Rectal smooth muscle tissue (tissue), 1 donor: ENCODE results near the gene FASTKD3.
"Not testable (repeated sequence)": the region's sequence is repeated elsewhere in the genome, so short reads cannot be mapped to it uniquely, and the experiment has no call there.

Experiments used
- H3K27ac ChIP-seq: one replicate; pipeline ENCODE4 v1.7.0; 2013; ENCODE audit warnings: low read depth, low read length, inconsistent platforms
- H3K27me3 ChIP-seq: one replicate; pipeline ENCODE4 v1.7.0; 2013; ENCODE audit warnings: low read length; ENCODE audit not compliant: control insufficient read depth, insufficient read depth
- H3K36me3 ChIP-seq: one replicate; pipeline ENCODE4 v1.7.0; 2013; ENCODE audit warnings: low read length; ENCODE audit not compliant: control insufficient read depth, insufficient read depth
- H3K4me1 ChIP-seq: one replicate; pipeline ENCODE4 v1.7.0; 2013; ENCODE audit warnings: low read length; ENCODE audit not compliant: control insufficient read depth, insufficient read depth
- H3K4me3 ChIP-seq: one replicate; pipeline ENCODE4 v1.7.0; 2013; ENCODE audit warnings: low read length
- H3K9ac ChIP-seq: one replicate; pipeline ENCODE4 v1.7.0; 2013; ENCODE audit warnings: low read length

The FASTKD3 gene, protein sequence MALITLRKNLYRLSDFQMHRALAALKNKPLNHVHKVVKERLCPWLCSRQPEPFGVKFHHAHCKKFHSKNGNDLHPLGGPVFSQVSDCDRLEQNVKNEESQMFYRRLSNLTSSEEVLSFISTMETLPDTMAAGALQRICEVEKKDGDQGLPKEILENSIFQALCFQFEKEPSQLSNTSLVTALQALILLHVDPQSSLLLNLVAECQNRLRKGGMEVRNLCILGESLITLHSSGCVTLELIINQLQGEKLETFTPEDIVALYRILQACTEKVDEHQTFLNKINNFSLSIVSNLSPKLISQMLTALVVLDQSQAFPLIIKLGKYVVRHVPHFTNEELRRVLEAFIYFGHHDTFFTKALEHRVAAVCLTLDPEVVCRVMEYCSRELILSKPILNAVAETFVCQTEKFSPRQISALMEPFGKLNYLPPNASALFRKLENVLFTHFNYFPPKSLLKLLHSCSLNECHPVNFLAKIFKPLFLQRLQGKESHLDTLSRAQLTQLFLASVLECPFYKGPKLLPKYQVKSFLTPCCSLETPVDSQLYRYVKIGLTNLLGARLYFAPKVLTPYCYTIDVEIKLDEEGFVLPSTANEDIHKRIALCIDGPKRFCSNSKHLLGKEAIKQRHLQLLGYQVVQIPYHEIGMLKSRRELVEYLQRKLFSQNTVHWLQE

DNA sequence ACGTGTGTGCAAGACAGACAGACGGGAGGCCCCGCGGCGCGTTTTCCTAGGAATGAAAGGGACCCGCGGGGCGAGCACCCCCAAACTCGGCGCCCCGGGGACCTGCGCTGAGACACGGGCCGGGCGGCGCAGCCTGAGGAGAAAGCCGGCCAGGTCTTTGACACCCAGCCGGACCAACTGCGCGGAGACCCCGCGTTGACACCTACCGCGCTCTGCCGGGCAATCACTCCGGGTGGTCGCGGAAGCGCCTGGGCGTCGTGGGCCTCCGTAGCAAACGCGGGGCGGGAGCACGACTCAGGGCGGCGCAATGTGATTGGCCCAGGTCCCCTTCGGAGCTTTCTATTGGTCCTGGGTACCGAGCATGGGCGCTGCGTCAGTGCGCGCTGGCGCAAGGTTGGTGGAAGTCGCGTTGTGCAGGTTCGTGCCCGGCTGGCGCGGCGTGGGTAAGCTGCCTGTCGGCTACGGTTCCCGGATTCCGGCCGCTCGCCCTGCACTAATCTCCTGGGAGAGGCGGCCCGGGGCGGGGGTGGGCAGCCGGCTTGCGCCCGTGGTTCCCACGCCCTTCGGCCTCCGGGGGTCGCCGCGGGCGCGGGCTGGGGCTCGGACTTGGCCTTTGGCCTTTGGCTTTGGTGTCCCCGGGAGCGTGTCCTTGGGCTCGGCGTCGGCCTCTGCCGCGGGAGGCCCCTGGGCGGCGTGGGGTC lies at the start of gene FASTKD3, which contains the start of gene MTRR:
Gene FASTKD3 (minus strand): TSS at position 259 of the 701 bp plus-strand sequence. CDS start 948 bp downstream, outside the sequence.
Gene MTRR (plus strand): TSS at position 376 of the 701 bp plus-strand sequence. CDS start 1,647 bp downstream, outside the sequence.
- Histone ChIP-seq H3K36me3 (no peaks in the 10 kb centered on the region), H3K27me3 (no peaks in the 10 kb centered on the region), H3K9ac (peak within 1 kb of the TSS; percentile 47), H3K4me3 (peak within 1 kb of the TSS; percentile 84), H3K27ac (peak within 1 kb of the TSS; percentile 70), H3K4me1 (peaks cover 12% of the 10 kb centered on the region)

DNA sequence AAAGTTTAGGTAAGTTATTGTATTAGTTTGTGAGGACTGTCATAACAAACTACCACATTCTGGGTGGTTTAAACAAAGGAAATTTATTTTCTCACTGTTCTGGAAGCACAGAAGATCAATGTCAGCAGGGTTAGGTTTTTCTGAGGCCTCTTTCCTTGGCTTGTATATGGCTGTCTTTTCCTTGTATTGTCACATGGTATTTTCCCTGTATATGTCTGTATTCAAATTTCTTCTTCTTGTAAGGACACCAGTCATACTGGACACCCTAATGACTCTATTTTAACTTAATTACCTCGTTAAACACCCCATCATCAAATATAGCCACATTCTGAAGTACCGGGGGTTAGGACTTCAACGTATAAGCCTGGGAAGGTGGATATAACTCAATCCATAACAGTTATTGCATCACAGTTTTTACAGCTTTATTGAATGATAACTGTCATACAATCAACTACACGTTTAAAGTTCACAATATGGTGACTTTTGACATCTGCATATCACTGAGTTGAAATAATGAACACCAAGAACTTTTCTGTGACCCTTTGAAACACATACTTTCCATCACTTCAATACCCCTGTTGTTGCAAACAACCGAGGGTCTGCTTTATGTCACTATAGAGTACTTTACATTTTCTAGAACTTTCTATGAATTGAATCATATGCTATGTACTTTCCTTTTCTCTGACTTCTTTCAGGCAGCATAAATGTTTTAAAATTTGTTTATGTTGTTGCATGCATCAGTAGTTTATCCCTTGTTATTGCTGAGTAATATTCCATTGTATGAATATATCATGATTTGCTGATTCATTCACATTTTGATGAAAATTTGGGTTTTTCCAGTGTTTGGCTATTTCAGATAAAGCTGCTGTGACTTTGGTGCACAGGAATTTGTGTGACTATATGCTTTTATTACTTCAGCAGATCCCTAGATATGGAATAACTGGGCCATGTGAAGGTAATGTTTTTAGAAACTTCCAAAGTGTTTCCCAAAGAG lies 48.6 kb upstream of the FASTKD3 start:
- Histone ChIP-seq H3K27me3 (no peaks in the 10 kb centered on the region), H3K4me1 (no peaks in the 10 kb centered on the region), H3K4me3 (no peak overlapping the region), H3K36me3 (no peaks in the 10 kb centered on the region), H3K27ac (no peak overlapping the region), H3K9ac (no peak overlapping the region)

DNA sequence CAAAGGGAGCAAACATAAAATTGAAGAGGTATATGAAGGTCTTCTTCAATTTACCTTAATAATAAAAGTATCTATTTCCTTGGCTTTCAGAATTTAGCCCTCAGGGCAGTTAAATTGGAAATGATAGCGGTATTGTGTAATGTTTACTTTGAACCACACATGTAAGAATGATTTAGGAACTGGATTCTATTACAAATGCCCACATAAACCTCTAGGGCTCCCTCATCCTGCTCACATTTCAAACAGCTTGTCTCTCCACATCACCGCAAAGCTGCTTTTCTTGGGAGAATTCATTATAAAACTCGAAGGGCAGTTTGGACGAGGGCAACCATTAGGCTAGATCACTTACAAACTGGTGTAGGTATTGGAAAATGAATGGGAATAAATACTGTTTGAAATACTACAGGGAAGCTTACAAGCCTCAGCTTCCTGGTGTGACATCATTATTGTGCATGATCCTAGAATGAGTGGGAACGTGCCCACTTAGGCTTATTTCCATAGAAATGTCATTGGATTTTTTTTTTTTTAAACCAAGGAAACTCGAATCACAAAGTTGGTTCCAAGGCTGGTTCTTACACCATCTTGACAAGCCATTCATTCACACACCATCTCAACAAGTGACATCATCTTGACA lies 47.5 kb upstream of the FASTKD3 start:
- no peak overlapping the region for H3K27ac ChIP-seq

GRCh38 chr5:7911429-7911771 lies 42.6 kb upstream of the FASTKD3 start:
- not testable (repeated sequence) for H3K36me3 ChIP-seq, H3K4me1 ChIP-seq, H3K9ac ChIP-seq, H3K27me3 ChIP-seq, H3K27ac ChIP-seq, H3K4me3 ChIP-seq

More for the DNA sequence above, 47.5 kb upstream of the FASTKD3 start:
- H3K27me3 ChIP-seq: no peaks in the 10 kb centered on the region
- H3K36me3 ChIP-seq: no peaks in the 10 kb centered on the region
- H3K4me3 ChIP-seq: no peak overlapping the region
- H3K4me1 ChIP-seq: no peaks in the 10 kb centered on the region
- no peak overlapping the region for H3K9ac ChIP-seq

DNA sequence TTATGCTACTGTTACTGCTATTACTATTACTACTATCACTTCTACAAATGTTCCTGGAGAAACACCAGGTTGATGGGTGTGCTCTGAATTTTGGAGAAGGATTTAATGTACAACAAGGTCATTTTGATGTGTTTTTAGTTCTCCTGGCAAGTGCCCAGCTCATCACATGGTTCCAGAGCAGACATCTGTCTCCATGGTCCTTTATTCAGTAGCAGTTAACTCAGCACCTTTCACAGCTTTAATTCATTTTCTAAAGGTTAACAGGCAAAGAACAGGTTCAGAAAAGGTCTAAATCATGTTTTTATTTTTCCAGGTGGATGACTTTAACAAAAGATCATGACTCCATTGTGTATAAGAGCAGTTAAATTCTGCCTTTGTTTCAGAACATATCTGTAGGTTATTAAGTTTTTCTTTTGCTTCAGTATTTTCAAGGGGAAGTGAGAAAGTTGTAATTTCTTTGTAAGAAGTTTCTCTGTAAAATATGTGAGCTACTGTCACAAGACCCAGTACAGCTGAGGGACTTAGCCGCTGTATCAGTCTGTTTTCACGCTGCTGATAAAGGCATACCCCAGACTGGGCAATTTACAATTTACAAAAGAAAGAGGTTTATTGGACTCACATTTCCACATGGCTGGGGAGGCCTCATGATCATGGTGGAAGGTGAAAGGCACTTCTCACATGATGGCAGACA lies 42.1 kb upstream of the FASTKD3 start:
- Histone ChIP-seq H3K27ac (no peak overlapping the region), H3K36me3 (no peaks in the 10 kb centered on the region), H3K4me1 (no peaks in the 10 kb centered on the region), H3K9ac (no peak overlapping the region), H3K27me3 (no peaks in the 10 kb centered on the region), H3K4me3 (no peak overlapping the region)

- Histone ChIP-seq H3K27ac (no peak overlapping the region), H3K4me1 (peaks cover 3% of the 10 kb centered on the region), H3K9ac (no peak overlapping the region), H3K4me3 (no peak overlapping the region), H3K36me3 (peaks cover 2% of the 10 kb centered on the region), H3K27me3 (no peaks in the 10 kb centered on the region)
Observed at GRCh38 chr5:7908317-7908716, 39.5 kb upstream of the FASTKD3 start.

- H3K27ac ChIP-seq: no peak overlapping the region
- H3K4me3 ChIP-seq: no peak overlapping the region
- no peaks in the 10 kb centered on the region for H3K27me3 ChIP-seq
- H3K4me1 ChIP-seq: peaks cover 3% of the 10 kb centered on the region
- H3K9ac ChIP-seq: no peak overlapping the region
- peaks cover 2% of the 10 kb centered on the region for H3K36me3 ChIP-seq
Observed at GRCh38 chr5:7907612-7908011, 38.8 kb upstream of the FASTKD3 start.

DNA sequence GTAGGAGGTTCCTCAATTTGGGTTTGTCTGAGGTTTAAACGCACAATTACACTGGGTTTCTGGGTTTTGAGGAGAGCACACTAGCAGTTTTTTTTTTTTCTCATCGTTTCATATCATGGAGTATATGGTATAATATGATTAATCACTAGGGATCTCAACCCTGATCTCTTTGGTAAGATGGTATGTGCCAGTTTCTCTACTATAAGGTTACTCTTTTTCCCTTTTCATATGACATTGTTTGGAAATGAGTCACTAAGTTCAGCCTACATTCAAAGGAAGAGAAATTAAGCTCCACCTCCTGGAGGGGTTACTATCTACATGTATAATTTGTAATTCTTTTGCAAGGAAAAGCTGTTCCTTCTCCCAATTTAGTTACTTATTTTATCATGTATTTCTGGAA lies 35.3 kb upstream of the FASTKD3 start:
- Histone ChIP-seq H3K27ac (no peak overlapping the region), H3K4me3 (no peak overlapping the region), H3K36me3 (peaks cover 6% of the 10 kb centered on the region), H3K4me1 (peaks cover 3% of the 10 kb centered on the region), H3K9ac (no peak overlapping the region), H3K27me3 (no peaks in the 10 kb centered on the region)

DNA sequence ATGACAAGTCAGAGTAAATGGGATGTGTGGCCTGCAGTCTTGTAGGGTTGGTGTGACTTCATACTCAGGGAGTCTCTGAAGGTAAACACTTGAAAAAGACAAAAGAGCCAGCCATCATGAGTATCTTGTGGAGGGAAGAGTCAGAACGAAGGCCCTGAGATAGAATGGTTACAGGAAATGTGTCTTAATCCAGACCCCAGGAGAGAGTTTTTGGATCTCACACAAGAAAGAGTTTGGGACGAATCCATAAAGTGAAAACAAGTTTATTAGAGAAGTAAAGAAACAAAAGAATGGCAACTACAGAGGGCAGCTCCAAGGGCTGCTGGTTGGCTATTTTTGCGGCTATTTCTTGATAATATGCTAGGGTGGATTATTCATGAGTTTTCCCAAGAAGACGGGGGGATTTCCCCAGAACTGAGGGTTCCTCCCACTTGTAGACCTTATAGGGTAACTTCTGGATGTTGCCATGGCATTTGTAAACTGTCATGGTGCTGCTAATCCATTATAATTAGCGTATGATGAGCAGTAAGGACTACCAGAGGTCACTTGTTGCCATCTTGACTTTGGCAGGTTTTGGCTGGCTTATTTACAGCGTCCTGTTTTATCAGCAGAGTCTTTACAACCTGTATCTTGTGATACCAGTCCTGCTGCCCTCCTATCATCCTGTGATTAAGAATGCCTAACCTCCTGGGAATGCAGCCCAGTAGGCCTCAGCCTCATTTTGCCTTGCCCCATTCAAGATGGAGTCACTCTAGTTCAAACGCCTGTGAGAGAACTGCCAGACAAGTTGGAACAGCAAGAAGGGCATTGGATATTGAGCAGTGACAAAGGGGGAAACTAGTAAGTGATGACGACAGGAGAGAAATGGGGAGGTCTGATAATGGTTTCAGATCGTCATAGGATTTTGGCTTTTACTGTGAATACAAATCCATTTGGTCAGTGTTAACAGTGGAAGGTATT lies 34.1 kb upstream of the FASTKD3 start:
- no peaks in the 10 kb centered on the region for H3K27me3 ChIP-seq
- H3K4me3 ChIP-seq: no peak overlapping the region
- no peak overlapping the region for H3K9ac ChIP-seq
- peaks cover 3% of the 10 kb centered on the region for H3K4me1 ChIP-seq
- no peak overlapping the region for H3K27ac ChIP-seq
- peaks cover 14% of the 10 kb centered on the region for H3K36me3 ChIP-seq

DNA sequence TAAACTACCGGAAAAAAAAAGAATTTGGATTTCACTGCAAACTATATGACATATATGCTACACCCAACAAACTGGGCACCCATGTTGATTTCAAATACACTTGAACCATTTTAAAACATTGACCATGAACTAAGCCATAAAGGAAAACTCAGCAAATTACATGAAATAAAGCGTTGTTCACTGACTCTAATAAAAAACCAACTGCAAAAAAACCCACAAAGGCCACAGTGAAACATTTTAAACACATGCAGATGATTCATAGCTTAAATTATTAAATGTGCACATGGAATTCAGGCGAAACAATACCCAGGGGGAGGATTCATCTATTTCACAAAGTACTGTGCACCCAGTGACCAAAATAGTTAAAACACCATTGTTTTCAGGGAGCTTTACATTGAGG lies 33.4 kb upstream of the FASTKD3 start:
- H3K27me3 ChIP-seq: no peaks in the 10 kb centered on the region
- no peak overlapping the region for H3K9ac ChIP-seq
- no peak overlapping the region for H3K4me3 ChIP-seq
- H3K27ac ChIP-seq: no peak overlapping the region
- H3K36me3 ChIP-seq: peaks cover 14% of the 10 kb centered on the region
- H3K4me1 ChIP-seq: peaks cover 3% of the 10 kb centered on the region
